Pulmonary artery endothelial cell (primary cell): ENCODE results near the gene RNF113B. TPM values are rescaled to one million over a fixed set of nuclear protein-coding genes. Genes with fewer than 3 reads are reported as not detected.

Experiments used
- DNase-seq: peaks from one replicate; pipeline ENCODE4 v3.0.0-alpha.2; 2011; ENCODE audit warnings: low read depth, low spot score
- total RNA-seq: library from RNA; depleted of rRNA; stranded (reverse); fragments of >200 nt; gene quantifications from 2 replicates; pipeline ENCODE4 v1.2.3, GENCODE V29; 2014

The RNF113B gene
- total RNA-seq, 1 donor from 2014 or later = not detected

GRCh38 chr13:98141509-98142379 is 35.3 kb downstream of the RNF113B start:
- no peak for DNase-seq

- no peak for DNase-seq
These were observed 36.0 kb downstream of the RNF113B start for GRCh38 chr13:98141091-98141490.

GRCh38 chr13:98134901-98135300 is 42.2 kb downstream of the RNF113B start:
- DNase-seq = no peak

GRCh38 chr13:98133946-98134345 is 43.1 kb downstream of the RNF113B start:
- DNase-seq = no peak

GRCh38 chr13:98129059-98129746 is 47.9 kb downstream of the RNF113B start:
- DNase-seq = no peak

Other genes with a start within 250 kb of the RNF113B start
- gene IPO5, start 223.6 kb downstream of the RNF113B start, total RNA-seq = 216 and 227 TPM in 2 replicates
- gene FARP1, start 34.2 kb downstream of the RNF113B start, total RNA-seq = 16.3 and 18.9 TPM in 2 replicates